ENCODE data around the gene PLAC8. TPM values are rescaled to one million over a fixed set of nuclear protein-coding genes. Genes with fewer than 3 reads are reported as not detected.
"Not testable (repeated sequence)": the region's sequence is repeated elsewhere in the genome, so short reads cannot be mapped to it uniquely, and the experiment has no call there.

PLAC8 gene
- polyA plus RNA-seq, 3 donors, result 2.2 to 4.2 (median 3.4) TPM

- no peak for DNase-seq (ENCODE audit: extremely low read depth in 1 of 11, low read depth in 9 of 11, low spot score in 4 of 11)
Observed at GRCh38 chr4:83082777-83083176, 31.8 kb downstream of the PLAC8 start.

GRCh38 chr4:83080561-83080960, 34.0 kb downstream of the PLAC8 start:
- no peak for DNase-seq (ENCODE audit: extremely low read depth in 1 of 11, low read depth in 9 of 11, low spot score in 4 of 11)

GRCh38 chr4:83075311-83076095, 39.0 kb downstream of the PLAC8 start:
- DNase-seq (ENCODE audit: extremely low read depth in 1 of 11, low read depth in 9 of 11, low spot score in 4 of 11), result no peak

- DNase-seq (ENCODE audit: extremely low read depth in 1 of 11, low read depth in 9 of 11, low spot score in 4 of 11), result not testable (repeated sequence)
Observed at GRCh38 chr4:83074783-83075182, 39.7 kb downstream of the PLAC8 start.

- DNase-seq (ENCODE audit: extremely low read depth in 1 of 11, low read depth in 9 of 11, low spot score in 4 of 11), result peak; percentile 4 to 58 (median 30)
Observed at GRCh38 chr4:83074086-83074704, 40.3 kb downstream of the PLAC8 start.

GRCh38 chr4:83071116-83071515, 43.4 kb downstream of the PLAC8 start:
- DNase-seq (ENCODE audit: extremely low read depth in 1 of 11, low read depth in 9 of 11, low spot score in 4 of 11), result no peak

GRCh38 chr4:83067058-83067639, 47.4 kb downstream of the PLAC8 start:
- DNase-seq (ENCODE audit: extremely low read depth in 1 of 11, low read depth in 9 of 11, low spot score in 4 of 11), result no peak

- DNase-seq (ENCODE audit: extremely low read depth in 1 of 11, low read depth in 9 of 11, low spot score in 4 of 11), result no peak
Observed at GRCh38 chr4:83065266-83065665, 49.3 kb downstream of the PLAC8 start.

GRCh38 chr4:83062739-83063138, 51.8 kb downstream of the PLAC8 start:
- DNase-seq (ENCODE audit: extremely low read depth in 1 of 11, low read depth in 9 of 11, low spot score in 4 of 11), result no peak

- no peak for DNase-seq (ENCODE audit: extremely low read depth in 1 of 11, low read depth in 9 of 11, low spot score in 4 of 11)
Observed at GRCh38 chr4:83054928-83055327, 59.6 kb downstream of the PLAC8 start.

- not testable (repeated sequence) for DNase-seq (ENCODE audit: extremely low read depth in 1 of 11, low read depth in 9 of 11, low spot score in 4 of 11)
Observed at GRCh38 chr4:83048781-83049180, 65.7 kb downstream of the PLAC8 start.

GRCh38 chr4:83046693-83047473, 67.6 kb downstream of the PLAC8 start:
- no peak for DNase-seq (ENCODE audit: extremely low read depth in 1 of 11, low read depth in 9 of 11, low spot score in 4 of 11)

- no peak for DNase-seq (ENCODE audit: extremely low read depth in 1 of 11, low read depth in 9 of 11, low spot score in 4 of 11)
Observed at GRCh38 chr4:83043801-83044407, 70.6 kb downstream of the PLAC8 start.

GRCh38 chr4:83043157-83043556, 71.4 kb downstream of the PLAC8 start:
- DNase-seq (ENCODE audit: extremely low read depth in 1 of 11, low read depth in 9 of 11, low spot score in 4 of 11), result not testable (repeated sequence)

GRCh38 chr4:83040269-83040668, 74.3 kb downstream of the PLAC8 start:
- DNase-seq (ENCODE audit: extremely low read depth in 1 of 11, low read depth in 9 of 11, low spot score in 4 of 11), result no peak

Measured in renal cortex interstitium (tissue), 11 donors.